Endothelial cell (in vitro differentiated cells): ENCODE results near the gene TRMT11. TPM values are rescaled to one million over a fixed set of nuclear protein-coding genes. Genes with fewer than 3 reads are reported as not detected.

ENCODE experiments used
- DNase-seq: peaks from one replicate; pipeline ENCODE4 v3.0.0; 2021; ENCODE audit warnings: low spot score
- H3K27ac Mint-ChIP-seq: one replicate; pipeline ENCODE4 v1.8.0; 2021; ENCODE audit warnings: mixed read lengths, inconsistent platforms; ENCODE audit not compliant: unreplicated experiment
- H3K27me3 Mint-ChIP-seq: one replicate; pipeline ENCODE4 v1.8.0; 2021; ENCODE audit warnings: mild to moderate bottlenecking, moderate library complexity, mixed read lengths, inconsistent platforms; ENCODE audit not compliant: unreplicated experiment
- H3K36me3 Mint-ChIP-seq: one replicate; pipeline ENCODE4 v1.8.0; 2021; ENCODE audit warnings: mild to moderate bottlenecking, low read depth, mixed read lengths, inconsistent platforms; ENCODE audit not compliant: unreplicated experiment
- H3K4me1 Mint-ChIP-seq: one replicate; pipeline ENCODE4 v1.8.0; 2021; ENCODE audit warnings: mild to moderate bottlenecking, mixed read lengths, inconsistent platforms; ENCODE audit not compliant: unreplicated experiment
- H3K4me3 Mint-ChIP-seq: one replicate; pipeline ENCODE4 v1.8.0; 2021; ENCODE audit warnings: mild to moderate bottlenecking, mixed read lengths, inconsistent platforms; ENCODE audit not compliant: unreplicated experiment
- H3K9me3 Mint-ChIP-seq: one replicate; pipeline ENCODE4 v1.8.0; 2021; ENCODE audit warnings: mixed read lengths, inconsistent platforms; ENCODE audit not compliant: unreplicated experiment
- CTCF ChIP-seq: fragments of 200-600 bp; sonication (generic); IDR thresholded peaks from one replicate; pipeline ENCODE4 v1.5.0; 2021; ENCODE audit warnings: antibody characterized with exemption; ENCODE audit not compliant: unreplicated experiment
- total RNA-seq: library from RNA; stranded (reverse); fragmentation: NEBNext Ultra II Directional; extraction: Animal tissue kit (Norgen Biotek cat#: 25700); gene quantifications from one replicate; pipeline ENCODE4 v1.2.1, GENCODE V29; 2021; ENCODE audit not compliant: unreplicated experiment

The TRMT11 gene
- total RNA-seq, 1 donor from 2014 or later: 9.6 TPM

- Mint-ChIP-seq H3K27ac (no peak overlapping the region), H3K9me3 (no peaks in the 10 kb centered on the region), H3K36me3 (peaks cover 4% of the 10 kb centered on the region), H3K4me3 (no peak overlapping the region), H3K27me3 (no peaks in the 10 kb centered on the region), H3K4me1 (peaks cover 1% of the 10 kb centered on the region)
- no peak for DNase-seq
- TF ChIP-seq CTCF: no peak
Measured at GRCh38 chr6:126007800-126008199, 21.5 kb downstream of the TRMT11 start.

GRCh38 chr6:126010040-126010439 lies 23.7 kb downstream of the TRMT11 start:
- Mint-ChIP-seq H3K36me3 (peaks cover 6% of the 10 kb centered on the region), H3K27ac (no peak overlapping the region), H3K9me3 (no peaks in the 10 kb centered on the region), H3K4me3 (no peak overlapping the region), H3K27me3 (no peaks in the 10 kb centered on the region), H3K4me1 (no peaks in the 10 kb centered on the region)
- TF ChIP-seq CTCF: no peak
- no peak for DNase-seq

GRCh38 chr6:126015863-126016262 lies 29.5 kb downstream of the TRMT11 start:
- H3K9me3 Mint-ChIP-seq: no peaks in the 10 kb centered on the region
- DNase-seq: no peak
- TF ChIP-seq CTCF: no peak
- H3K4me1 Mint-ChIP-seq: no peaks in the 10 kb centered on the region
- no peak overlapping the region for H3K4me3 Mint-ChIP-seq
- peaks cover 7% of the 10 kb centered on the region for H3K36me3 Mint-ChIP-seq
- no peaks in the 10 kb centered on the region for H3K27me3 Mint-ChIP-seq
- no peak overlapping the region for H3K27ac Mint-ChIP-seq

- no peak overlapping the region for H3K27ac Mint-ChIP-seq
- peaks cover 13% of the 10 kb centered on the region for H3K36me3 Mint-ChIP-seq
- no peak overlapping the region for H3K4me3 Mint-ChIP-seq
- H3K27me3 Mint-ChIP-seq: no peaks in the 10 kb centered on the region
- no peaks in the 10 kb centered on the region for H3K9me3 Mint-ChIP-seq
- no peak for DNase-seq
- no peaks in the 10 kb centered on the region for H3K4me1 Mint-ChIP-seq
- no peak for TF ChIP-seq CTCF
Measured at GRCh38 chr6:126016591-126016990, 30.3 kb downstream of the TRMT11 start.

GRCh38 chr6:126017668-126018067 lies 31.3 kb downstream of the TRMT11 start:
- Mint-ChIP-seq H3K36me3 (peaks cover 10% of the 10 kb centered on the region), H3K9me3 (no peaks in the 10 kb centered on the region), H3K4me1 (no peaks in the 10 kb centered on the region), H3K27ac (no peak overlapping the region), H3K27me3 (no peaks in the 10 kb centered on the region), H3K4me3 (no peak overlapping the region)
- TF ChIP-seq CTCF: no peak
- DNase-seq: no peak
